NT2/D1 (cell line): ENCODE measurements around the gene RIMBP2.

Source experiments
- SUZ12 ChIP-seq: IDR thresholded peaks from 2 replicates; pipeline ENCODE4 v1.6.1; 2011; ENCODE audit not compliant: insufficient read length, insufficient read depth; ENCODE audit errors: extremely low read depth
- YY1 ChIP-seq: IDR thresholded peaks from 2 replicates; pipeline ENCODE4 v1.6.1; 2011; ENCODE audit not compliant: insufficient read length, insufficient read depth

DNA sequence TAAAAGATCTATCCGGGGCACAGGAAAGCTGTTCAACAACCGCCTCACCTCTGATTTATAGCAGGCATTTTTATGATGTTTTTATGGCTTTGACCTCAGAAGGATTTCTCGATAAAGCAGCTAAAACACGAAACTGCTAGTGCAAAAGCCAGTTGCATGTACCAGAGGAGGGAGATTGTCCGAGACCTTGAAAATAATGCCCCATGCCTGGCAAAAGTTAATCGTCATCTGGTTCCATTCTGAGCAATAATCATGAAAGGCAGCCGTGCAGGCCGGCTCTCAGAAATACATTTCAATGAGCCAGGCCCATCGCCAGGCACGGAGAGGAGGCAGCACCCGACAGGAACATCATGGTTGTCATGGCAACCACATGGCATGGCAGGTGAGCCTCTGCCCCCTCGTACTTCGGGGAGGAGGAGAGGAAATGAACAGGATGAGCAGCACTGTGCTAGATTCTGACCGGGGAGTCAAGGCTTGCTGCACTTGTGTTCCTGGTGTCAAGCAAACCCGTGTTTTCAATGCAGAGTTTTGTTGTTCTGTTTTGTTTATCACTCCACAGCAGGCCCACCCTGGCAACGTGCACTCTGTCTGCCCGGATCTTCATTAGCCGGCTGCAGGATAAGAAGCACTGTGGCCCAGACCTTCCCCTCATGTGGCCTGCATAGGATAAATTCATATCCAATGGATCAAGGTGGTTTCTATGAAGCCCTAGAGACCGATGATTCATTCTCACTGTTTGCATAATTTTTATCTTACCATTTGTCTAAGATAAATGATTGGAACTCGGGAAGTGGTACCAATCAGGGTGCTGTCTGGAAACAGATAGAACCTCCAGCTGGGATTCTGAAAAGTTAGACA is 160.2 kb downstream of the RIMBP2 start:
- TF ChIP-seq SUZ12 (no peak), YY1 (no peak)
